EL (cell line): ENCODE results near the gene ICOSLG.
"Not testable (repeated sequence)": the region's sequence is repeated elsewhere in the genome, so short reads cannot be mapped to it uniquely, and the experiment has no call there.

Experiments
- DNase-seq: peaks from one replicate; pipeline ENCODE4 v3.0.0-alpha.2; 2016

ICOSLG gene

DNA sequence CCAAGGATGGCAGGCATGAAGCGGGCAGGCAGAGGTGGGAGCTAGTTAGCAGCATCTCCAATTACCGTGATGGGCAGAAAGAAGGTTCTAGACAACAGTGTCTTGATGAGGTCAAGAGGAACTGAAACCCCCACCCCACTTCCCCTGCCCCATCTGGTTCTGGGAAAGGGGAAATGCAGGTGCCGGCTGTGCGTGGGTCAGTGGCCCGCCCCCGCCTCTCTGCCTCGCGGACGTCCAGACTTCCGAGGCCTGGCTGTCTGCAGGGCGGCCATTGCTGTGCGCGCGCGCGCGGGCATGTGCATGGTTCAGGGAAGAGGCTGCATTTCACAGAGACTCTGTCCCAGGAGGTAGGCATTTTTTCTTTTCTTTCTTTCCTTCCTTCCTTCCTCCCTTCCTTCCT is 65.6 kb downstream of the ICOSLG start:
- not testable (repeated sequence) for DNase-seq
